Central memory CD8-positive, alpha-beta T cell (primary cell): ENCODE measurements around the gene GRIK1.

Experiments
- ATAC-seq: fragments of 150-1000 bp; cut with Tn5 transposase; replicated peaks from 2 replicates; pipeline ENCODE4 v1.10.0; 2022; ENCODE audit warnings: mild to moderate bottlenecking, moderate FRiP score, moderate number of reproducible peaks; ENCODE audit not compliant: poor library complexity, severe bottlenecking; ENCODE audit errors: extremely low read depth
- DNase-seq, 2 donors: peaks; one replicate each; pipeline ENCODE4 v3.0.0; 2021; ENCODE audit warnings: low spot score in 2 of 2
- H3K27ac Mint-ChIP-seq: one replicate; pipeline ENCODE4 v1.8.0; 2022; ENCODE audit warnings: low read depth, mild to moderate bottlenecking, moderate library complexity, mixed read lengths
- H3K27me3 Mint-ChIP-seq: one replicate; pipeline ENCODE4 v1.8.0; 2022; ENCODE audit warnings: mixed read lengths
- H3K36me3 Mint-ChIP-seq: one replicate; pipeline ENCODE4 v1.8.0; 2022; ENCODE audit warnings: mild to moderate bottlenecking, moderate library complexity, mixed read lengths; ENCODE audit not compliant: insufficient read depth
- H3K4me1 Mint-ChIP-seq: one replicate; pipeline ENCODE4 v1.8.0; 2022; ENCODE audit warnings: mixed read lengths
- H3K4me3 Mint-ChIP-seq: one replicate; pipeline ENCODE4 v1.8.0; 2022; ENCODE audit warnings: mild to moderate bottlenecking, moderate library complexity, mixed read lengths
- H3K9me3 Mint-ChIP-seq: one replicate; pipeline ENCODE4 v1.8.0; 2022; ENCODE audit warnings: mixed read lengths

Gene GRIK1

GRCh38 chr21:29499734-29500343 is 440.0 kb downstream of the GRIK1 start:
- DNase-seq (no peak), ATAC-seq (no peak)
- Mint-ChIP-seq H3K36me3 (no peaks in the 10 kb centered on the region), H3K9me3 (peaks cover 5% of the 10 kb centered on the region), H3K4me1 (no peaks in the 10 kb centered on the region), H3K27me3 (no peaks in the 10 kb centered on the region), H3K27ac (no peak overlapping the region), H3K4me3 (no peak overlapping the region)

- H3K4me3 Mint-ChIP-seq: no peak overlapping the region
- no peaks in the 10 kb centered on the region for H3K36me3 Mint-ChIP-seq
- no peak for ATAC-seq
- no peak for DNase-seq
- H3K4me1 Mint-ChIP-seq: no peaks in the 10 kb centered on the region
- H3K27ac Mint-ChIP-seq: no peak overlapping the region
- H3K27me3 Mint-ChIP-seq: no peaks in the 10 kb centered on the region
- H3K9me3 Mint-ChIP-seq: peaks cover 5% of the 10 kb centered on the region
Measured at GRCh38 chr21:29499229-29499628, 440.6 kb downstream of the GRIK1 start.

DNA sequence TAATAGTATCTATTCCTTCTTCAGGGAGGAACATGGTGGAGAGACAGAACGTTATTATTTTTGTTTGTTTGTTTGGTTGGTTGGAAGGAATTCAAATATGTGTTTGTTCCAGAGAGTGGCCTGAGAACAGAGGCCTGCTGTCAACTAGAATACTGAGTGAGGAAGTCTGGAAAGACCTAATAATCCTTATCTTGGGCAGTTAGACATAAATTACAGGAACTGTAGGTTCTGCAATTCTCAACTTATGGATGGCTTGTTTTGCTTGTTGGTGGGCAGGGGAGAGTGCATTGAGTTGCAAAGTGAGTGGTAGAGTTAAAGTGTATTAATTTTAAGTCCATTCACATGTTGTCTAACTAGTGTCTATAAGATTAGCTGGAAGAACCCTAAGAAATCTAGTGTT is 443.5 kb downstream of the GRIK1 start:
- Mint-ChIP-seq H3K9me3 (peaks cover 11% of the 10 kb centered on the region), H3K27me3 (no peaks in the 10 kb centered on the region), H3K27ac (no peak overlapping the region), H3K4me3 (no peak overlapping the region), H3K36me3 (peaks cover 1% of the 10 kb centered on the region), H3K4me1 (no peaks in the 10 kb centered on the region)
- DNase-seq (no peak), ATAC-seq (no peak)

DNA sequence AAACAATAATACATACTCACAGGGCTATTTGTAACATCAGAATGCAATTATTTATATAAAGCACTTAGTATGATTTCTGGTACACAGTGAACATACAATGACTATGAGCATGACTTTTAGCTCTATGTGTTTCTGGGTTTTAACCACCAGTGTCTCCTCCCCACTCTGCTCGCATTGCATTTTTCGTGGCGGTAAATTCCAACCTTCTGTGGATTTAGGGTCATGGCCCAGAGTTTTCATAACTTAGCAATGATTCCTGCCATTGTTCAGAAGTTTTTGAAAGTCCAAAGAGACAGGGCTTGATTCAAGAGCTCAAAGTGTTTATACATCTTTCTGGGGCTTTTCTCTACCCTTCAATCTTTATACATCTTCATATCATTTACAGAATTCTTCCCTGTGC is 449.8 kb downstream of the GRIK1 start:
- Mint-ChIP-seq H3K27ac (no peak overlapping the region), H3K27me3 (no peaks in the 10 kb centered on the region), H3K36me3 (peaks cover 1% of the 10 kb centered on the region), H3K4me3 (no peak overlapping the region), H3K9me3 (peaks cover 5% of the 10 kb centered on the region), H3K4me1 (no peaks in the 10 kb centered on the region)
- ATAC-seq (no peak), DNase-seq (no peak)

- no peak overlapping the region for H3K4me3 Mint-ChIP-seq
- H3K9me3 Mint-ChIP-seq: peaks cover 5% of the 10 kb centered on the region
- H3K27ac Mint-ChIP-seq: no peak overlapping the region
- ATAC-seq (no peak), DNase-seq (no peak)
- H3K36me3 Mint-ChIP-seq: peaks cover 1% of the 10 kb centered on the region
- H3K4me1 Mint-ChIP-seq: no peaks in the 10 kb centered on the region
- no peaks in the 10 kb centered on the region for H3K27me3 Mint-ChIP-seq
Measured at GRCh38 chr21:29487154-29487553, 452.6 kb downstream of the GRIK1 start.
